Thyroid gland (tissue), 4 donors: Measurements from ENCODE around the gene E2F6.

ENCODE experiments used
- POLR2A ChIP-seq, 2 donors: fragments of 450-650 bp; IDR thresholded peaks; one replicate each; pipeline ENCODE4 v1.6.1; 2017; ENCODE audit warnings: antibody characterized with exemption in 2 of 2, mild to moderate bottlenecking in 2 of 2, moderate library complexity in 1 of 2
- TF ChIP-seq, protein P1 (sequence below), 6 experiments: fragments of 200-600 bp in 3 of 6; fragments of 450-650 bp in 3 of 6; sonication (generic) in 3 of 6; IDR thresholded peaks; one replicate each; pipeline ENCODE4 v1.5.1; 2016 to 2019; ENCODE audit warnings: antibody characterized with exemption in 6 of 6, mild to moderate bottlenecking in 2 of 6, inconsistent platforms in 1 of 6, moderate library complexity in 1 of 6

DNA sequence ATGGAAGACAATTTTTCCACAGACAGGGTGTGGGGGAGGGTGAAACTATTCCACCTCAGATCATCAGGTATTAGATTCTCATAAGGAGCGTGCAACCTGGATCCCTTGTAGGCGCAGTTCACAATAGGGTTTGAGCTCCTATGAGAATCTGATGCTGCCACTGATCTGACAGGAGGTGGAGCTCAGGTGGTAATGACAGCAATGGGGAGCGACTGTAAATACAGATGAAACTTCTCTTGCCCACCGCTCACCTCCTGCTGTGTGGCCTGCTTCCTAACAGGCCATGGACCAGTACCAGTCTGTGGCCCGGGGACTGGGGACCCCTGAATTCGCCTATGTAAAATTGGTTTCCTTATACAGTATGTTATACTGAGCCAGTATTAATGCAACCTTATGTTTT, 27.3 kb upstream of the E2F6 start:
- TF ChIP-seq, protein P1, sequence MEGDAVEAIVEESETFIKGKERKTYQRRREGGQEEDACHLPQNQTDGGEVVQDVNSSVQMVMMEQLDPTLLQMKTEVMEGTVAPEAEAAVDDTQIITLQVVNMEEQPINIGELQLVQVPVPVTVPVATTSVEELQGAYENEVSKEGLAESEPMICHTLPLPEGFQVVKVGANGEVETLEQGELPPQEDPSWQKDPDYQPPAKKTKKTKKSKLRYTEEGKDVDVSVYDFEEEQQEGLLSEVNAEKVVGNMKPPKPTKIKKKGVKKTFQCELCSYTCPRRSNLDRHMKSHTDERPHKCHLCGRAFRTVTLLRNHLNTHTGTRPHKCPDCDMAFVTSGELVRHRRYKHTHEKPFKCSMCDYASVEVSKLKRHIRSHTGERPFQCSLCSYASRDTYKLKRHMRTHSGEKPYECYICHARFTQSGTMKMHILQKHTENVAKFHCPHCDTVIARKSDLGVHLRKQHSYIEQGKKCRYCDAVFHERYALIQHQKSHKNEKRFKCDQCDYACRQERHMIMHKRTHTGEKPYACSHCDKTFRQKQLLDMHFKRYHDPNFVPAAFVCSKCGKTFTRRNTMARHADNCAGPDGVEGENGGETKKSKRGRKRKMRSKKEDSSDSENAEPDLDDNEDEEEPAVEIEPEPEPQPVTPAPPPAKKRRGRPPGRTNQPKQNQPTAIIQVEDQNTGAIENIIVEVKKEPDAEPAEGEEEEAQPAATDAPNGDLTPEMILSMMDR (IDR thresholded peaks at IDR 0.05): no peak
- TF ChIP-seq POLR2A (IDR thresholded peaks at IDR 0.05): no peak
